ENCODE data around the gene TMEM273.

The TMEM273 gene

DNA sequence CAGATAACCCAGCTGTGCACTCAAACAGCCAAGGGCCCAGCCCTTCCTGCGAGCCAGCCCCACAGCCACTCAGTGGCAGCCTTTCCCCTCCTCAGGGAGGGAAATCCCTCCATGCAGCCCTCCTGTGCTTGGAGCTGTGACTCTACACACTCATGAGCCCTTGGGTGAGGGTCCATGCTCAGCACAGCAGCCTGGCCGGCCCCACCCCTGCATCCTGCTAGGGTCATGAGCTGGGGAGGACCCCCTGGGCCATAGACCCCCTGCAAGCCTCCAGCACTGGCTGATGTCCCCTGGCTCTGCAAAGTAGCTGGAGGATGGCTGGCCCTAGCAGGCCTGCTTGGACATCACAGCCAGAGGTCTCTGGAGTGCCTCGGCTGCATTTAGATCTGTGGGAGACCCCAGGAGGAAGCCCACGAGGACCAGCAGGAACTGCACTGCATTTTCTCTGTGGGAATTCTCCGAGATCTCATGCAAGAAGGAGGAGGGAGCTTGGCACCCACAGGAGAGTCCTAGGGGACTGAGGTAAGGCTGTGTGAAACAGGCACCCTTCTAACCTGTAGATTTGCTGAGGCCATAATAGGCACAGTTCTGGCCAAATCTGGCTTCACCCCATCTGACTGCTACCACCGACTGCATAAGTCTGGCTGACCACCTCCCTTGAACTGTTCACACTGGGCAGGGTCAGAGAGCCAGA lies 17.4 kb downstream of the TMEM273 start:
- peaks cover 6% of the 10 kb centered on the region for H4K20me1 ChIP-seq (ENCODE audit: insufficient read depth, low read length)
- no peak overlapping the region for H3K27ac ChIP-seq (ENCODE audit: low read length)
- no peak overlapping the region for H2AFZ ChIP-seq (ENCODE audit: low read depth, low read length)
- H3K4me2 ChIP-seq (ENCODE audit: insufficient read depth, low read length), result no peak overlapping the region
- H3K4me3 ChIP-seq (ENCODE audit: low read depth in 1 of 2, low read length in 2 of 2), result no peak overlapping the region
- H3K27me3 ChIP-seq (ENCODE audit: insufficient read depth, low read length, poor library complexity), result no peaks in the 10 kb centered on the region
- DNase-seq (no peak), ATAC-seq (ENCODE audit: insufficient read depth, low read depth) (0 out of 3 replicates have a peak, but pooled peaks have one; percentile 34)
- no peaks in the 10 kb centered on the region for H3K36me3 ChIP-seq (ENCODE audit: insufficient read depth, low read length)
- H3K9me3 ChIP-seq (ENCODE audit: insufficient read depth, low read length, severe bottlenecking), result no peaks in the 10 kb centered on the region
- 0 out of 2 replicates have a peak, but pooled peaks cover 3% of the 10 kb centered on the region for H3K79me2 ChIP-seq (ENCODE audit: insufficient read depth, low read length)
- TF ChIP-seq EZH2 (IDR thresholded peaks at IDR 0.05; ENCODE audit: borderline replicate concordance, low read depth, low read length, severe bottlenecking), result no peak
- no peak overlapping the region for H3K9ac ChIP-seq (ENCODE audit: low read depth, low read length)
- H3K4me1 ChIP-seq (ENCODE audit: insufficient read depth, low read length), result no peaks in the 10 kb centered on the region

DNA sequence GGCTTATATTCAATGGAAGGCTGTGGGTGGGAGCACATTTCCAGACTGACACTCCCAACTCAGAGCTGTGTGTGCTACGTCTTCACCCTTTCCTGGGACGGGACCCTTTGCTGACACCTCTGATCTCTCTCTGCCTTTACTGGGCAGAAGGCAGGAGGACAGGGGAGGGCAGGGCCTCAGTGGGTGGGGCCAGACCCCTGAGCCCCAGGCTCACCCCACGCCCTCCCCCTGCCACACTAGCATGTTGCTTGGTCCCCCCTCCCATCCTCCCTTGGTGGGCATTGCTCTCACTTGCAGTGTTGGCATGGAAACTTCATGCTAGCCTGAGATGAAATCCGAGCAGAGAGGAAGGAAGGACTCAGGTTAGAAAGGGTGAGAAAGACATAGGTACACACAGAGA lies 18.4 kb downstream of the TMEM273 start:
- Histone ChIP-seq H3K27me3 (ENCODE audit: insufficient read depth, low read length, poor library complexity) (no peaks in the 10 kb centered on the region), H3K79me2 (ENCODE audit: insufficient read depth, low read length) (0 out of 2 replicates have a peak, but pooled peaks cover 3% of the 10 kb centered on the region), H3K9ac (ENCODE audit: low read depth, low read length) (no peak overlapping the region), H3K4me2 (ENCODE audit: insufficient read depth, low read length) (no peak overlapping the region), H3K36me3 (ENCODE audit: insufficient read depth, low read length) (no peaks in the 10 kb centered on the region), H3K4me3 (ENCODE audit: low read depth in 1 of 2, low read length in 2 of 2) (no peak overlapping the region), H2AFZ (ENCODE audit: low read depth, low read length) (no peak overlapping the region), H3K9me3 (ENCODE audit: insufficient read depth, low read length, severe bottlenecking) (no peaks in the 10 kb centered on the region), H3K27ac (ENCODE audit: low read length) (no peak overlapping the region), H3K4me1 (ENCODE audit: insufficient read depth, low read length) (no peaks in the 10 kb centered on the region), H4K20me1 (ENCODE audit: insufficient read depth, low read length) (peaks cover 6% of the 10 kb centered on the region)
- DNase-seq, result no peak
- ATAC-seq (ENCODE audit: insufficient read depth, low read depth), result no peak
- TF ChIP-seq CTCF (IDR thresholded peaks at IDR 0.05; ENCODE audit: borderline replicate concordance, extremely low read depth, low read length, poor library complexity, severe bottlenecking) (no peak), EZH2 (IDR thresholded peaks at IDR 0.05; ENCODE audit: borderline replicate concordance, low read depth, low read length, severe bottlenecking) (no peak)

- Histone ChIP-seq H3K36me3 (ENCODE audit: insufficient read depth, low read length) (no peaks in the 10 kb centered on the region), H3K4me3 (ENCODE audit: low read depth in 1 of 2, low read length in 2 of 2) (no peak overlapping the region), H4K20me1 (ENCODE audit: insufficient read depth, low read length) (peaks cover 6% of the 10 kb centered on the region), H3K9me3 (ENCODE audit: insufficient read depth, low read length, severe bottlenecking) (no peaks in the 10 kb centered on the region), H3K9ac (ENCODE audit: low read depth, low read length) (no peak overlapping the region), H3K79me2 (ENCODE audit: insufficient read depth, low read length) (0 out of 2 replicates have a peak, but pooled peaks cover 3% of the 10 kb centered on the region), H3K27ac (ENCODE audit: low read length) (no peak overlapping the region), H2AFZ (ENCODE audit: low read depth, low read length) (no peak overlapping the region), H3K27me3 (ENCODE audit: insufficient read depth, low read length, poor library complexity) (no peaks in the 10 kb centered on the region), H3K4me1 (ENCODE audit: insufficient read depth, low read length) (no peaks in the 10 kb centered on the region), H3K4me2 (ENCODE audit: insufficient read depth, low read length) (no peak overlapping the region)
- no peak for DNase-seq
- TF ChIP-seq EZH2 (IDR thresholded peaks at IDR 0.05; ENCODE audit: borderline replicate concordance, low read depth, low read length, severe bottlenecking) (no peak), CTCF (IDR thresholded peaks at IDR 0.05; ENCODE audit: borderline replicate concordance, extremely low read depth, low read length, poor library complexity, severe bottlenecking) (no peak)
- ATAC-seq (ENCODE audit: insufficient read depth, low read depth), result no peak
These were observed 19.2 kb downstream of the TMEM273 start for GRCh38 chr10:49168831-49169500.

- Histone ChIP-seq H3K79me2 (ENCODE audit: insufficient read depth, low read length) (no peaks in the 10 kb centered on the region), H3K4me3 (ENCODE audit: low read depth in 1 of 2, low read length in 2 of 2) (no peak overlapping the region), H3K27ac (ENCODE audit: low read length) (no peak overlapping the region), H3K9me3 (ENCODE audit: insufficient read depth, low read length, severe bottlenecking) (no peaks in the 10 kb centered on the region), H3K36me3 (ENCODE audit: insufficient read depth, low read length) (no peaks in the 10 kb centered on the region), H3K4me1 (ENCODE audit: insufficient read depth, low read length) (no peaks in the 10 kb centered on the region), H3K4me2 (ENCODE audit: insufficient read depth, low read length) (no peak overlapping the region), H4K20me1 (ENCODE audit: insufficient read depth, low read length) (peaks cover 6% of the 10 kb centered on the region), H2AFZ (ENCODE audit: low read depth, low read length) (no peak overlapping the region), H3K27me3 (ENCODE audit: insufficient read depth, low read length, poor library complexity) (no peaks in the 10 kb centered on the region), H3K9ac (ENCODE audit: low read depth, low read length) (no peak overlapping the region)
- ATAC-seq (ENCODE audit: insufficient read depth, low read depth), result no peak
- TF ChIP-seq CTCF (IDR thresholded peaks at IDR 0.05; ENCODE audit: borderline replicate concordance, extremely low read depth, low read length, poor library complexity, severe bottlenecking), result no peak
- no peak for TF ChIP-seq EZH2 (IDR thresholded peaks at IDR 0.05; ENCODE audit: borderline replicate concordance, low read depth, low read length, severe bottlenecking)
- no peak for DNase-seq
These were observed 20.0 kb downstream of the TMEM273 start for GRCh38 chr10:49168171-49168540.

All from DND-41 (cell line).